MV-4-11 (cell line): ENCODE data around the gene PELI2.
A peak's percentile ranks its signal among the peaks of the same experiment; 100 is the strongest.

Experiments
- DNase-seq: peaks from one replicate; lab custom pipeline; 2025; lab: John Stamatoyannopoulos, UW

The PELI2 gene

GRCh38 chr14:56117765-56118610 is at the start of gene PELI2:
TSS of gene PELI2 (plus strand) at chr14:56118411. CDS start at chr14:56118661, 250 bp downstream.
- DNase-seq = peak; percentile 66

GRCh38 chr14:56073799-56074198 is 44.4 kb upstream of the PELI2 start:
- DNase-seq = no peak

GRCh38 chr14:56075301-56075700 is 42.9 kb upstream of the PELI2 start:
- DNase-seq = no peak

GRCh38 chr14:56081139-56081538 is 37.1 kb upstream of the PELI2 start:
- peak; percentile 50 for DNase-seq

GRCh38 chr14:56082880-56083279 is 35.3 kb upstream of the PELI2 start:
- DNase-seq = no peak

GRCh38 chr14:56085471-56085870 is 32.7 kb upstream of the PELI2 start:
- peak; percentile 5 for DNase-seq

GRCh38 chr14:56087671-56088471 is 30.3 kb upstream of the PELI2 start:
- DNase-seq = peak; percentile 18

- no peak for DNase-seq
These were observed 29.3 kb upstream of the PELI2 start for GRCh38 chr14:56088941-56089340.

GRCh38 chr14:56092763-56093162 is 25.4 kb upstream of the PELI2 start:
- peak; percentile 92 for DNase-seq

- DNase-seq = no peak
These were observed 24.1 kb upstream of the PELI2 start for GRCh38 chr14:56094076-56094475.

GRCh38 chr14:56098021-56098420 is 20.2 kb upstream of the PELI2 start:
- no peak for DNase-seq

GRCh38 chr14:56099081-56099797 is 19.0 kb upstream of the PELI2 start:
- DNase-seq = no peak

GRCh38 chr14:56100556-56100955 is 17.7 kb upstream of the PELI2 start:
- no peak for DNase-seq

GRCh38 chr14:56102941-56103340 is 15.3 kb upstream of the PELI2 start:
- no peak for DNase-seq

- no peak for DNase-seq
These were observed 10.6 kb upstream of the PELI2 start for GRCh38 chr14:56107615-56108014.

GRCh38 chr14:56108057-56108456 is 10.2 kb upstream of the PELI2 start:
- DNase-seq = no peak

- DNase-seq = peak; percentile 86
These were observed 5.4 kb upstream of the PELI2 start for GRCh38 chr14:56112781-56113180.

- no peak for DNase-seq
These were observed 2.8 kb upstream of the PELI2 start for GRCh38 chr14:56115334-56115870.

GRCh38 chr14:56115976-56116893 is 2.0 kb upstream of the PELI2 start:
- DNase-seq = no peak

- no peak for DNase-seq
These were observed 485 bp downstream of the PELI2 start for GRCh38 chr14:56118611-56119181.
